ENCODE results near the gene CDA. TPM values are rescaled to one million over a fixed set of nuclear protein-coding genes. Genes with fewer than 3 reads are reported as not detected.

CDA gene
- total RNA-seq (not detected), polyA plus RNA-seq (under 1 TPM in 2 of 4 donors, not detected in 2; 0.21 to 0.57 TPM)

DNA sequence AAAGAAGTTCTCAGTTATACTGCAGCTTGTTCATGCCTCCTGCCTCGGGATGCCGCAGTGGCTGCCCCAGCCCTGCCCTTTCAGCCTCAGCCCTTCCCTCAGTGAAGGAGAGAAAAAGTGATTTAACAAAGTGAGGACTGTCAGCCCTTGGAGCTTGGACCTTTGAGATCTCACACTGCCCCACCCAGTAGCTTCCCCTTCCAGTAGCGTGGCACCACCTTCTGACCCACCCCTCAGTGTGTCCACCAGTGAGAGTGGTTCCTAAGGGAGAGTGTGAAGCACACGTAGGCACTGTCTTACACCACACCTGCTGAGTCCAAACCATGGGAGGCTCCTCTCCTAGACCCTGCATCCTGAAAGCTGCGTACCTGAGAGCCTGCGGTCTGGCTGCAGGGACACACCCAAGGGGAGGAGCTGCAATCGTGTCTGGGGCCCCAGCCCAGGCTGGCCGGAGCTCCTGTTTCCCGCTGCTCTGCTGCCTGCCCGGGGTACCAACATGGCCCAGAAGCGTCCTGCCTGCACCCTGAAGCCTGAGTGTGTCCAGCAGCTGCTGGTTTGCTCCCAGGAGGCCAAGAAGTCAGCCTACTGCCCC lies at the start of gene CDA:
Gene CDA, plus strand, starts transcription at position 464 of the 592 bp plus-strand sequence. Its CDS starts 33 bp downstream, at position 497.
- Mint-ChIP-seq H3K4me3 (no peak within 1 kb of the TSS), H3K4me1 (peaks cover 0 to 13% (median 6%) of the 10 kb centered on the region in 4 donors), H3K27ac (no peak within 1 kb of the TSS), H3K36me3 (no peaks in the 10 kb centered on the region), H3K9me3 (peaks cover 0 to 3% (median 0%) of the 10 kb centered on the region in 7 donors), H3K27me3 (peaks cover 68% of the 10 kb centered on the region)
- Histone ChIP-seq H3K36me3 (ENCODE audit: control insufficient read depth, insufficient read depth, low read length) (no peaks in the 10 kb centered on the region), H3K27me3 (ENCODE audit: control insufficient read depth, insufficient read depth, low read length) (peaks cover 11% of the 10 kb centered on the region), H3K9me3 (ENCODE audit: control insufficient read depth in 2 of 2, low read length in 2 of 2) (no peaks in the 10 kb centered on the region), H3K4me3 (ENCODE audit: low read depth, low read length) (no peak within 1 kb of the TSS), H3K27ac (ENCODE audit: insufficient read depth, low read length, poor library complexity, severe bottlenecking) (no peak within 1 kb of the TSS), H3K4me1 (ENCODE audit: control insufficient read depth, insufficient read depth, low read length, poor library complexity, severe bottlenecking) (no peaks in the 10 kb centered on the region)
- peak in 1 of 3 donors; percentile 20 for DNase-seq
- no peak for ATAC-seq (ENCODE audit: low read depth in 2 of 2)

DNA sequence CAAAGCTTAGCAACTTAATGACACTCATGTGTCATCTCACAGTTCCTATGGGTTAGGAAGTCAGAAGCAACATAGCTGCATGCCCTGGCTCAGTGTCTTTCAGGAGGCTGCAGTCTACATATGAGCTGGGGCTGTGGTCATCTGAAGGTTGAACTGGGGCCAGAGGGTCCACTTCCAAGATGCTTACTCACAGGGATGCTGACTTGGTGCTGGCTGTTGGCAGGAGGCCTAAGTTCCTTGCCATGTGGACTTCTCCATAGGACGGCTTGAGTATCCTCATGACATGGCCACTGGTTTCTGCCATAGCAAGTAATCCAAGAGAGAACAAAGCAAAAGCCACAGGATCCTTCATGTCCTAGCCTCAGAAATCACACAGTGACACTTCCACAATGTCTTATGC lies 48.6 kb upstream of the CDA start:
- H3K27ac ChIP-seq (ENCODE audit: insufficient read depth, low read length, poor library complexity, severe bottlenecking): no peak overlapping the region

GRCh38 chr1:20546637-20547036 lies 42.3 kb upstream of the CDA start:
- ATAC-seq (ENCODE audit: low read depth in 2 of 2): no peak
- Mint-ChIP-seq H3K27me3 (peaks cover 47% of the 10 kb centered on the region), H3K4me3 (no peak overlapping the region), H3K27ac (no peak overlapping the region), H3K9me3 (peaks cover 0 to 2% (median 0%) of the 10 kb centered on the region in 7 donors), H3K36me3 (no peaks in the 10 kb centered on the region), H3K4me1 (peaks cover 0 to 2% (median 0%) of the 10 kb centered on the region in 4 donors)
- H3K4me3 ChIP-seq (ENCODE audit: low read depth, low read length): no peak overlapping the region
- peaks cover 6% of the 10 kb centered on the region for H3K27me3 ChIP-seq (ENCODE audit: control insufficient read depth, insufficient read depth, low read length)
- no peaks in the 10 kb centered on the region for H3K36me3 ChIP-seq (ENCODE audit: control insufficient read depth, insufficient read depth, low read length)
- no peak overlapping the region for H3K27ac ChIP-seq (ENCODE audit: insufficient read depth, low read length, poor library complexity, severe bottlenecking)
- H3K4me1 ChIP-seq (ENCODE audit: control insufficient read depth, insufficient read depth, low read length, poor library complexity, severe bottlenecking): no peaks in the 10 kb centered on the region
- DNase-seq: no peak
- H3K9me3 ChIP-seq (ENCODE audit: control insufficient read depth in 2 of 2, low read length in 2 of 2): no peaks in the 10 kb centered on the region

More for the DNA sequence above, 48.6 kb upstream of the CDA start:
- H3K4me3 ChIP-seq (ENCODE audit: low read depth, low read length): no peak overlapping the region
- H3K9me3 ChIP-seq (ENCODE audit: control insufficient read depth in 2 of 2, low read length in 2 of 2): no peaks in the 10 kb centered on the region
- H3K27ac Mint-ChIP-seq: no peak overlapping the region
- peaks cover 6% of the 10 kb centered on the region for H3K27me3 Mint-ChIP-seq
- DNase-seq: no peak
- H3K27me3 ChIP-seq (ENCODE audit: control insufficient read depth, insufficient read depth, low read length): peaks cover 3% of the 10 kb centered on the region
- no peak overlapping the region for H3K4me3 Mint-ChIP-seq
- no peaks in the 10 kb centered on the region for H3K36me3 ChIP-seq (ENCODE audit: control insufficient read depth, insufficient read depth, low read length)
- H3K9me3 Mint-ChIP-seq: peaks cover 0 to 2% (median 0%) of the 10 kb centered on the region in 7 donors
- no peaks in the 10 kb centered on the region for H3K4me1 Mint-ChIP-seq
- no peaks in the 10 kb centered on the region for H3K36me3 Mint-ChIP-seq
- no peak for ATAC-seq (ENCODE audit: low read depth in 2 of 2)
- no peaks in the 10 kb centered on the region for H3K4me1 ChIP-seq (ENCODE audit: control insufficient read depth, insufficient read depth, low read length, poor library complexity, severe bottlenecking)

- H3K27me3 Mint-ChIP-seq: peaks cover 54% of the 10 kb centered on the region
- H3K4me3 Mint-ChIP-seq: no peak overlapping the region
- Histone ChIP-seq H3K27me3 (ENCODE audit: control insufficient read depth, insufficient read depth, low read length) (peaks cover 6% of the 10 kb centered on the region), H3K4me3 (ENCODE audit: low read depth, low read length) (no peak overlapping the region), H3K27ac (ENCODE audit: insufficient read depth, low read length, poor library complexity, severe bottlenecking) (no peak overlapping the region), H3K9me3 (ENCODE audit: control insufficient read depth in 2 of 2, low read length in 2 of 2) (no peaks in the 10 kb centered on the region), H3K4me1 (ENCODE audit: control insufficient read depth, insufficient read depth, low read length, poor library complexity, severe bottlenecking) (no peaks in the 10 kb centered on the region), H3K36me3 (ENCODE audit: control insufficient read depth, insufficient read depth, low read length) (no peaks in the 10 kb centered on the region)
- H3K4me1 Mint-ChIP-seq: peaks cover 0 to 2% (median 0%) of the 10 kb centered on the region in 4 donors
- H3K36me3 Mint-ChIP-seq: no peaks in the 10 kb centered on the region
- ATAC-seq (ENCODE audit: low read depth in 2 of 2) (no peak), DNase-seq (no peak)
- no peak overlapping the region for H3K27ac Mint-ChIP-seq
- no peaks in the 10 kb centered on the region for H3K9me3 Mint-ChIP-seq
These were observed 37.7 kb upstream of the CDA start for GRCh38 chr1:20551161-20551560.

DNA sequence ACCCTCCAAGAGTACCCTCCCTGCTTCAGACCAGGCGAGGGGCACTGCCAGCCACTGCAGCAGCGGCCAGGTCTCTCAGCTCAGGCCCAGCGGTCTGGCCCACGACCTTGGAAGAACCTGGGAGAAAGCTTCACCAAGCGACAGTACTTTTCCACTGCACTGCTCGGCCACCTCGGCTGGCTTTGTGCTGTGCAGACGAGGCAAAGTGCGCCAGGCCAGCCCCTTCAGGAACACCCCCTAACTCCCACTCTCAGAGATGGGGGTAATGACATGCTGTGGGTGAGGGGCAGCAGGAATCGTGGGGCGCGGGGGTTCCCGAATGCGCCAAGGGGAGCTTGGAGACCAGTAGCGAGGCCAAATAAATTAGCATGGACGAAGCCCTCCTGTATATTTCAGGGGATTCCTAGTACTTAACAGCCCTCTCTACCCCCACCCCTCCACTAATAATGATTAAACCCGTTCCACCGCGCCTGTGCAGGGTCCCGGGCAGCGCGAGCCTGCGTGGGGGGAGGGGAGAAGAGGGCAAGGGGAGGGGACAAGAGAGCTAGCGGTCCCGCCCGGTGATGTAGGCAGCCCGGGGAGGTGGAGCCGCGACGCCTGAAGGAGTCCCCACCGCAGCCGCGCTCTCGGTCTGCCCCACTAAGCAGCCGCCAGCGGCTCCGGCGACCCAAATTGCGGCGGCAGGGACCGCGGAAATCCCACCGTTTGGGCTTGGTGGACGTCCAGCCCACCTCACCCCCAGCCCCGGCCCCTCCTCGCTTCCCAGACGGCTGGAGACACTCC lies 36.8 kb upstream of the CDA start, which contains the start of gene FAM43B:
Gene FAM43B, plus strand, starts transcription at position 629 of the 783 bp plus-strand sequence. CDS start 401 bp downstream, outside the sequence.
- Mint-ChIP-seq H3K27ac (no peak within 1 kb of the TSS), H3K4me3 (no peak within 1 kb of the TSS), H3K4me1 (peaks cover 0 to 2% (median 0%) of the 10 kb centered on the region in 4 donors), H3K9me3 (no peaks in the 10 kb centered on the region), H3K36me3 (no peaks in the 10 kb centered on the region), H3K27me3 (peaks cover 47% of the 10 kb centered on the region)
- Histone ChIP-seq H3K4me3 (ENCODE audit: low read depth, low read length) (no peak within 1 kb of the TSS), H3K27ac (ENCODE audit: insufficient read depth, low read length, poor library complexity, severe bottlenecking) (no peak within 1 kb of the TSS), H3K36me3 (ENCODE audit: control insufficient read depth, insufficient read depth, low read length) (no peaks in the 10 kb centered on the region), H3K9me3 (ENCODE audit: control insufficient read depth in 2 of 2, low read length in 2 of 2) (no peaks in the 10 kb centered on the region), H3K4me1 (ENCODE audit: control insufficient read depth, insufficient read depth, low read length, poor library complexity, severe bottlenecking) (no peaks in the 10 kb centered on the region), H3K27me3 (ENCODE audit: control insufficient read depth, insufficient read depth, low read length) (peaks cover 6% of the 10 kb centered on the region)
- DNase-seq: peak in 1 of 3 donors; percentile 4
- no peak for ATAC-seq (ENCODE audit: low read depth in 2 of 2)

DNA sequence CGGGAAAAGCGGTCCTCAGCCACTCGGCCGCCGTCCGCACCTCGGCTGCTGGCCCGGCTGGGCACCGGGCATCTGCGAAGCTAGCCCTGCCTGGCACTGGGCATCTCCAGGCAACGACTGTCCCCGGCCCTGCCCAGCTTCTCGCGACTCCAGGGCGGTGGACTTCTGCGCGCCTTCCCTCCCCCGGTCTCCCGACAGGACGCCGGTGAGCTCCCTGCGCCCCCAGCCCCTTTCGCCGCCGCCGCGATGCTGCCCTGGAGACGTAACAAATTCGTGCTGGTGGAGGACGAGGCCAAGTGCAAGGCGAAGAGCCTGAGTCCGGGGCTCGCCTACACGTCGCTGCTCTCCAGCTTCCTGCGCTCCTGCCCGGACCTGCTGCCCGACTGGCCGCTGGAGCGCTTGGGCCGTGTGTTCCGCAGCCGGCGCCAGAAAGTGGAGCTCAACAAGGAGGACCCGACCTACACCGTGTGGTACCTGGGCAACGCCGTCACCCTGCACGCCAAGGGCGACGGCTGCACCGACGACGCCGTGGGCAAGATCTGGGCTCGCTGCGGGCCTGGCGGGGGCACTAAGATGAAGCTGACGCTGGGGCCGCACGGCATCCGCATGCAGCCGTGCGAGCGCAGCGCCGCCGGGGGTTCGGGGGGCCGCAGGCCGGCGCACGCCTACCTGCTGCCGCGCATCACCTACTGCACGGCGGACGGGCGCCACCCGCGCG lies 36.0 kb upstream of the CDA start:
- DNase-seq (peak in 1 of 3 donors; percentile 2), ATAC-seq (ENCODE audit: low read depth in 2 of 2) (no peak)
- Histone ChIP-seq H3K27me3 (ENCODE audit: control insufficient read depth, insufficient read depth, low read length) (peaks cover 6% of the 10 kb centered on the region), H3K4me1 (ENCODE audit: control insufficient read depth, insufficient read depth, low read length, poor library complexity, severe bottlenecking) (no peaks in the 10 kb centered on the region), H3K36me3 (ENCODE audit: control insufficient read depth, insufficient read depth, low read length) (no peaks in the 10 kb centered on the region), H3K4me3 (ENCODE audit: low read depth, low read length) (no peak overlapping the region), H3K9me3 (ENCODE audit: control insufficient read depth in 2 of 2, low read length in 2 of 2) (no peaks in the 10 kb centered on the region), H3K27ac (ENCODE audit: insufficient read depth, low read length, poor library complexity, severe bottlenecking) (no peak overlapping the region)
- Mint-ChIP-seq H3K4me3 (no peak overlapping the region), H3K27ac (no peak overlapping the region), H3K9me3 (no peaks in the 10 kb centered on the region), H3K36me3 (no peaks in the 10 kb centered on the region), H3K27me3 (peaks cover 46% of the 10 kb centered on the region), H3K4me1 (peaks cover 0 to 2% (median 0%) of the 10 kb centered on the region in 4 donors)

- Mint-ChIP-seq H3K27ac (no peak overlapping the region), H3K4me1 (peaks cover 0 to 2% (median 0%) of the 10 kb centered on the region in 4 donors), H3K4me3 (no peak overlapping the region), H3K9me3 (no peaks in the 10 kb centered on the region), H3K27me3 (peaks cover 38% of the 10 kb centered on the region), H3K36me3 (no peaks in the 10 kb centered on the region)
- no peaks in the 10 kb centered on the region for H3K36me3 ChIP-seq (ENCODE audit: control insufficient read depth, insufficient read depth, low read length)
- H3K4me3 ChIP-seq (ENCODE audit: low read depth, low read length): no peak overlapping the region
- H3K27ac ChIP-seq (ENCODE audit: insufficient read depth, low read length, poor library complexity, severe bottlenecking): no peak overlapping the region
- H3K4me1 ChIP-seq (ENCODE audit: control insufficient read depth, insufficient read depth, low read length, poor library complexity, severe bottlenecking): no peaks in the 10 kb centered on the region
- H3K27me3 ChIP-seq (ENCODE audit: control insufficient read depth, insufficient read depth, low read length): peaks cover 2% of the 10 kb centered on the region
- DNase-seq (no peak), ATAC-seq (ENCODE audit: low read depth in 2 of 2) (no peak)
- H3K9me3 ChIP-seq (ENCODE audit: control insufficient read depth in 2 of 2, low read length in 2 of 2): no peaks in the 10 kb centered on the region
These were observed 33.7 kb upstream of the CDA start for GRCh38 chr1:20555025-20555757.

All from CD4-positive, CD25-positive, alpha-beta regulatory T cell (primary cell).